KMS-11 (cell line): ENCODE measurements around the gene BRSK1.

ENCODE experiments used
- H2AFZ ChIP-seq: fragments of 200-600 bp; sonication (generic); 2 replicates; pipeline ENCODE4 v1.6.1; 2016; ENCODE audit warnings: antibody characterized with exemption, mixed run types, low read depth
- H3K27ac ChIP-seq: fragments of 200-600 bp; sonication (generic); 2 replicates; pipeline ENCODE4 v1.6.1; 2016; ENCODE audit warnings: mild to moderate bottlenecking, mixed run types
- H3K27me3 ChIP-seq: fragments of 200-600 bp; sonication (generic); 2 replicates; pipeline ENCODE4 v1.6.1; 2017; ENCODE audit warnings: mild to moderate bottlenecking, low read depth, mixed run types, moderate library complexity; ENCODE audit not compliant: insufficient read depth
- H3K36me3 ChIP-seq: fragments of 200-600 bp; sonication (generic); 2 replicates; pipeline ENCODE4 v1.6.1; 2017; ENCODE audit warnings: mild to moderate bottlenecking, mixed run types; ENCODE audit not compliant: insufficient read depth
- H3K4me1 ChIP-seq: fragments of 200-600 bp; sonication (generic); 2 replicates; pipeline ENCODE4 v1.6.1; 2016; ENCODE audit warnings: mild to moderate bottlenecking, low read depth, mixed run types; ENCODE audit not compliant: poor library complexity, severe bottlenecking
- H3K4me2 ChIP-seq: fragments of 200-600 bp; sonication (generic); 2 replicates; pipeline ENCODE4 v1.7.0; 2016; ENCODE audit warnings: mild to moderate bottlenecking, mixed run types
- H3K4me3 ChIP-seq: fragments of 200-600 bp; sonication (generic); IDR thresholded peaks from 2 replicates; pipeline ENCODE4 v1.6.1; 2017; ENCODE audit warnings: low read depth, low read length, mixed read lengths; ENCODE audit not compliant: insufficient read depth
- H3K79me2 ChIP-seq: fragments of 200-600 bp; sonication (generic); 2 replicates; pipeline ENCODE4 v1.6.1; 2016; ENCODE audit warnings: low read depth, mixed run types; ENCODE audit not compliant: insufficient read depth
- H3K9ac ChIP-seq: fragments of 200-600 bp; sonication (generic); 2 replicates; pipeline ENCODE4 v1.6.1; 2016; ENCODE audit warnings: mild to moderate bottlenecking, mixed run types
- H4K20me1 ChIP-seq: fragments of 200-600 bp; sonication (generic); 2 replicates; pipeline ENCODE4 v1.6.1; 2016; ENCODE audit warnings: mild to moderate bottlenecking, mixed run types; ENCODE audit not compliant: insufficient read depth
- TF ChIP-seq, protein P1 (sequence below): fragments of 200-600 bp; sonication (generic); conservative IDR thresholded peaks from 2 replicates; pipeline ENCODE4 v1.6.1; 2017; ENCODE audit warnings: low read depth, mild to moderate bottlenecking, antibody characterized with exemption, low read length, moderate library complexity, mixed read lengths

BRSK1 gene

DNA sequence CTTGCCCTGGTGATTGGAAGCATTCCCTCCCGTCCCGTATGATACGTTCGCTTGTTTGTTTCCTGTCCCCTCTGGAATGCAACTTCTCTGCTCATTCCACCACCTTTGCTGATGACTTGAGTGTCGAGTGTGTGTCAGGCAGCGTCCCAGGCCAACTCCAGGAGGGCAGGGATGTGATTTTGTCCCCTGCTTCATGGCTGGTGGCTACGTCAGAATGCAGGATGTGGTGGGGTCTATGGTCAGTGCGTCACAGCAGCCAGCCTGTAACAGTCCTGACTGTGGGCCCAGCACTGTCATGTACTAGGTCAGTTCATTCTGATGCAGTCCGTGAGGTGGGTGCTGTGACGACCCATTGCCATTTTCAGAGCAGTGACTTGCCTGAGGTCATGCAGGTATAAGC lies 16.2 kb downstream of the BRSK1 start:
- no peaks in the 10 kb centered on the region for H3K27me3 ChIP-seq
- no peak overlapping the region for H3K27ac ChIP-seq
- H3K9ac ChIP-seq = no peak overlapping the region
- H4K20me1 ChIP-seq = no peaks in the 10 kb centered on the region
- H2AFZ ChIP-seq = no peak overlapping the region
- TF ChIP-seq, protein P1, sequence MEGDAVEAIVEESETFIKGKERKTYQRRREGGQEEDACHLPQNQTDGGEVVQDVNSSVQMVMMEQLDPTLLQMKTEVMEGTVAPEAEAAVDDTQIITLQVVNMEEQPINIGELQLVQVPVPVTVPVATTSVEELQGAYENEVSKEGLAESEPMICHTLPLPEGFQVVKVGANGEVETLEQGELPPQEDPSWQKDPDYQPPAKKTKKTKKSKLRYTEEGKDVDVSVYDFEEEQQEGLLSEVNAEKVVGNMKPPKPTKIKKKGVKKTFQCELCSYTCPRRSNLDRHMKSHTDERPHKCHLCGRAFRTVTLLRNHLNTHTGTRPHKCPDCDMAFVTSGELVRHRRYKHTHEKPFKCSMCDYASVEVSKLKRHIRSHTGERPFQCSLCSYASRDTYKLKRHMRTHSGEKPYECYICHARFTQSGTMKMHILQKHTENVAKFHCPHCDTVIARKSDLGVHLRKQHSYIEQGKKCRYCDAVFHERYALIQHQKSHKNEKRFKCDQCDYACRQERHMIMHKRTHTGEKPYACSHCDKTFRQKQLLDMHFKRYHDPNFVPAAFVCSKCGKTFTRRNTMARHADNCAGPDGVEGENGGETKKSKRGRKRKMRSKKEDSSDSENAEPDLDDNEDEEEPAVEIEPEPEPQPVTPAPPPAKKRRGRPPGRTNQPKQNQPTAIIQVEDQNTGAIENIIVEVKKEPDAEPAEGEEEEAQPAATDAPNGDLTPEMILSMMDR = no peak
- no peak overlapping the region for H3K4me2 ChIP-seq
- H3K79me2 ChIP-seq = no peaks in the 10 kb centered on the region
- peaks cover 11% of the 10 kb centered on the region for H3K4me1 ChIP-seq
- no peak overlapping the region for H3K4me3 ChIP-seq
- H3K36me3 ChIP-seq = no peaks in the 10 kb centered on the region

DNA sequence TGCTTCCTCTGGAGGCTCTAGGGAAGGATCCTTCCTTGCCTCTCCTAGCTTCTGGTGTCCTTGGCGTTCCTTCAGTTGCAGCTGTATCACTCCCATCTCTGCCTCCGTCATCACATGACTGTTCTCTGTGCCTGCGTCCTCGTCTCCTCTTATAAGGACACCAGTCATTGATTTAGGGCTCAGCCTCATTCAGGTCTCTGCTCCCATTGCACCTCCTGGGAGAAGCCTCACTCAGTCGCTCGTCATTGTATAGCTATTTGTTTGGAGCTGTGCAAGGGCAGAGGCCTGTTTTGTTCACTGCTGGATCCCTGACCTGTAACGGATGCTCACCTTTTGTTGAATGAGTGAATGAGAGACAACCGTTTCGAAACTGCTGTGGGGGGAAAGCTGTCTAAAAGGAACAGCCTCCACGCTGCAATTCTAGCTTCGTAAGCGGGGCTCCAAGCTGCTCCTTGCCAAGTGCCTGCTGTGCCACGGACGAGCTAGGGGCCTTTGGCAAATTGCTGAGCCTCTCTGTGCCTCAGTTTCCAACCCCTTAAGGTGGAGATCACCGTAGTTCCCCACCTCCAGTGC lies 17.2 kb downstream of the BRSK1 start:
- Histone ChIP-seq H2AFZ (peak overlapping the region; percentile 68; the same call in 1 of the 2 replicates), H3K27ac (no peak overlapping the region), H4K20me1 (no peaks in the 10 kb centered on the region), H3K27me3 (no peaks in the 10 kb centered on the region), H3K36me3 (no peaks in the 10 kb centered on the region), H3K9ac (no peak overlapping the region; the same call in 1 of the 2 replicates), H3K4me1 (peaks cover 11% of the 10 kb centered on the region), H3K4me3 (no peak overlapping the region), H3K4me2 (peak overlapping the region; percentile 56; the same call in 1 of the 2 replicates), H3K79me2 (no peaks in the 10 kb centered on the region)
- TF ChIP-seq, protein P1 = no peak

GRCh38 chr19:55301459-55302317 lies 17.9 kb downstream of the BRSK1 start:
- peak overlapping the region; percentile 41 for H3K9ac ChIP-seq
- H2AFZ ChIP-seq = peak overlapping the region; percentile 68
- TF ChIP-seq, protein P1 = peak; percentile 97
- peak overlapping the region; percentile 56; the same call in 1 of the 2 replicates for H3K4me2 ChIP-seq
- H3K27me3 ChIP-seq = no peaks in the 10 kb centered on the region
- H3K27ac ChIP-seq = no peak overlapping the region
- peaks cover 11% of the 10 kb centered on the region for H3K4me1 ChIP-seq
- H3K79me2 ChIP-seq = no peaks in the 10 kb centered on the region
- H4K20me1 ChIP-seq = no peaks in the 10 kb centered on the region
- no peak overlapping the region for H3K4me3 ChIP-seq
- H3K36me3 ChIP-seq = no peaks in the 10 kb centered on the region

DNA sequence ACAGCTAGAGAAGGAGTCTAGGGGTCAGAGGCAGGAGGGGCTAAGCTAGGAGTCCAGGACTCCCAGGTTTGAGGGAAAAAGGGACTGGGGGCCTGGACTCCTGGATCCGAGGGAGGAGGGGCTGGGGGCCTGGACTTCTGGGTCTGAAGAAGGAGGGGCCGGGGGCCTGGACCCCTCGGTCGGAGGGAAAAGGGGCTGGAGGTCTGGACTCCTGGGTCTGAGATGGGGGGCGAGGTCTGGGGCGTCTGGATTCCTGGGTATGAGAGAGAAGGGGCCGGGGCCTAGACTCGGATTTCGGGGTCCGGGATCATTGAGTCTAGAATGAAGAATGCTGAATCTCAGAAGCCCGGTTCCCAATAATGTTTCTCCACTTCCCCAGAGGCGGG lies 18.5 kb downstream of the BRSK1 start:
- Histone ChIP-seq H3K27ac (no peak overlapping the region), H3K4me3 (no peak overlapping the region), H3K27me3 (no peaks in the 10 kb centered on the region), H3K4me1 (peaks cover 11% of the 10 kb centered on the region), H4K20me1 (no peaks in the 10 kb centered on the region), H3K9ac (peak overlapping the region; percentile 11; the same call in 1 of the 2 replicates), H3K36me3 (no peaks in the 10 kb centered on the region), H3K4me2 (peak overlapping the region; percentile 56; the same call in 1 of the 2 replicates), H2AFZ (peak overlapping the region; percentile 68), H3K79me2 (no peaks in the 10 kb centered on the region)
- TF ChIP-seq, protein P1 = no peak
